Osteocyte (in vitro differentiated cells): Measurements from ENCODE around the gene PHLDB2. TPM values are rescaled to one million over a fixed set of nuclear protein-coding genes. Genes with fewer than 3 reads are reported as not detected.

Experiments used
- DNase-seq: peaks from one replicate; pipeline ENCODE4 v3.0.0; 2021; ENCODE audit warnings: mixed read lengths; ENCODE audit not compliant: unreplicated experiment; ENCODE audit errors: extremely low spot score
- H3K27ac Mint-ChIP-seq: one replicate; pipeline ENCODE4 v1.8.0; 2021; ENCODE audit warnings: mild to moderate bottlenecking, mixed read lengths; ENCODE audit not compliant: unreplicated experiment
- H3K27me3 Mint-ChIP-seq: one replicate; pipeline ENCODE4 v1.8.0; 2021; ENCODE audit warnings: mixed read lengths; ENCODE audit not compliant: unreplicated experiment
- H3K36me3 Mint-ChIP-seq: one replicate; pipeline ENCODE4 v1.8.0; 2021; ENCODE audit warnings: mixed read lengths; ENCODE audit not compliant: unreplicated experiment
- H3K4me1 Mint-ChIP-seq: one replicate; pipeline ENCODE4 v1.8.0; 2021; ENCODE audit warnings: mixed read lengths; ENCODE audit not compliant: unreplicated experiment
- H3K4me3 Mint-ChIP-seq: one replicate; pipeline ENCODE4 v1.8.0; 2021; ENCODE audit warnings: mild to moderate bottlenecking, moderate library complexity, mixed read lengths; ENCODE audit not compliant: unreplicated experiment
- H3K9me3 Mint-ChIP-seq: one replicate; pipeline ENCODE4 v1.8.0; 2021; ENCODE audit warnings: mixed read lengths; ENCODE audit not compliant: unreplicated experiment
- total RNA-seq: library from RNA; stranded (reverse); gene quantifications from 2 replicates; pipeline ENCODE4 v1.2.1, GENCODE V29; 2021
- TF ChIP-seq, protein P1 (sequence below): fragments of 200-600 bp; sonication (generic); IDR thresholded peaks from 2 replicates; pipeline ENCODE4 v1.5.0; 2021; ENCODE audit warnings: antibody characterized with exemption, mild to moderate bottlenecking, moderate library complexity

PHLDB2 gene
- total RNA-seq, 1 donor from 2014 or later, result 134 TPM

DNA sequence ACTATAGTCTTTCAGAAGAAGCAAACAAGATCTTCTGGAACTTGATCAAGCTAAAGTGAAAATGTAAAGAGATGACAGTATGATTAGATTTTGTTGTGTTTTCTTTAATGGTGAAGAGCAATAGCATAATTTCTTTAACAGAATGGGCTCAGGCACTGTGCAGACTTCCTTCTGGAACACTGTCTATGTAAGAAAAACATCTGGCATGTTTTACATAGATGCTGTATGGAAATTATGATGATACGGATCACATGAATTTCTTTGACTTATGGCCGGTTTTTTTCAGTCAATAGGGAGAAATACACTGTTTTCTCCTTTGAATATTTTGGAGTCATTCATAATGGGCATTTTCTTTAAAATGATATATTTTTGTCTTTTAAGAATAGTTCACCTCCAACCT is 42.6 kb downstream of the PHLDB2 start:
- H3K4me3 Mint-ChIP-seq, result no peak overlapping the region
- H3K4me1 Mint-ChIP-seq, result peaks cover 32% of the 10 kb centered on the region
- peaks cover 54% of the 10 kb centered on the region for H3K36me3 Mint-ChIP-seq
- peaks cover 9% of the 10 kb centered on the region for H3K9me3 Mint-ChIP-seq
- TF ChIP-seq, protein P1, sequence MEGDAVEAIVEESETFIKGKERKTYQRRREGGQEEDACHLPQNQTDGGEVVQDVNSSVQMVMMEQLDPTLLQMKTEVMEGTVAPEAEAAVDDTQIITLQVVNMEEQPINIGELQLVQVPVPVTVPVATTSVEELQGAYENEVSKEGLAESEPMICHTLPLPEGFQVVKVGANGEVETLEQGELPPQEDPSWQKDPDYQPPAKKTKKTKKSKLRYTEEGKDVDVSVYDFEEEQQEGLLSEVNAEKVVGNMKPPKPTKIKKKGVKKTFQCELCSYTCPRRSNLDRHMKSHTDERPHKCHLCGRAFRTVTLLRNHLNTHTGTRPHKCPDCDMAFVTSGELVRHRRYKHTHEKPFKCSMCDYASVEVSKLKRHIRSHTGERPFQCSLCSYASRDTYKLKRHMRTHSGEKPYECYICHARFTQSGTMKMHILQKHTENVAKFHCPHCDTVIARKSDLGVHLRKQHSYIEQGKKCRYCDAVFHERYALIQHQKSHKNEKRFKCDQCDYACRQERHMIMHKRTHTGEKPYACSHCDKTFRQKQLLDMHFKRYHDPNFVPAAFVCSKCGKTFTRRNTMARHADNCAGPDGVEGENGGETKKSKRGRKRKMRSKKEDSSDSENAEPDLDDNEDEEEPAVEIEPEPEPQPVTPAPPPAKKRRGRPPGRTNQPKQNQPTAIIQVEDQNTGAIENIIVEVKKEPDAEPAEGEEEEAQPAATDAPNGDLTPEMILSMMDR, result no peak
- DNase-seq, result no peak
- no peaks in the 10 kb centered on the region for H3K27me3 Mint-ChIP-seq
- peak overlapping the region; percentile 48 for H3K27ac Mint-ChIP-seq

DNA sequence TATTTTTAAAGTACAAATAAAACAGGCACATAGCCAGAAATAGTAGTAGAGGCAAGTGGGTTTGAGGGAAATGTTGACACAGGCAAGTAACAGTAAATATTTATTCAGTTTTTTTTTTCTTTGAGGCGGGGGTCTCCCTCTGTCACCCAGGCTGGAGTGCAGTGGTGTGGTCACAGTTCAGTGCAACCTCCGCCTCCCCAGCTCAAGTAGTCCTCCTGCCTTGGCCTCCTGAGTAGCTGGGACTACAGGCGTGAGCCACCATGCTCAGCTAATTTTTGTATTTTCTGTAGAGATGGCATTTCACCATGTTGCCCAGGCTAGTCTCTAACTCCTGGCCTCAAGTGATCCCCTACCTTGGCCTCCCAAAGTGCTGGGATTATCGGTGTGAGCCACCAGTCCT is 43.5 kb downstream of the PHLDB2 start:
- Mint-ChIP-seq H3K27me3 (no peaks in the 10 kb centered on the region), H3K9me3 (peaks cover 9% of the 10 kb centered on the region), H3K4me1 (peaks cover 32% of the 10 kb centered on the region), H3K36me3 (peaks cover 58% of the 10 kb centered on the region), H3K4me3 (no peak overlapping the region), H3K27ac (peak overlapping the region; percentile 63)
- TF ChIP-seq, protein P1, result no peak
- no peak for DNase-seq

DNA sequence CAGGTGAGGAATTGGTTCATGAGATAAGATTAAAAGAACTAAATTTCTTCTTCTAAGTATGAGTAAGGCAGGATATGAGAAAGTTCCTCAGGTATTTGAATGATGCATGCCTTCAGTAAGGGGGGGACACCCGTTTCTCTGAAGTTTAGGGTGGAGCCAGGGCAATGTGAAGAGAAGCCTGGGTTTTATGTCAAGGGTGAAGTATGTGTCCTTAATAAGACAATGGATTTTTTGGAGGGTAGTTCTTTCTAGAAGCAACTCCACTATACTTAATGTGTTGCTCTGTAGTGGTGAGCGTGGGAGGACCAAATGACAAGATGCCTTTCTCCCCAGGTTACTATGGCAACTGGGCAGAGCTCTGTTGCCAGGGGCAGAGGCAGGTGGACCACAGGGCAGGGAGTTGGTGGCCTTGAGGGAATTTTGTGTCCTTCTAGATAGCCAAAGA is 44.0 kb downstream of the PHLDB2 start:
- TF ChIP-seq, protein P1, result no peak
- peak overlapping the region; percentile 63 for H3K27ac Mint-ChIP-seq
- no peak for DNase-seq
- peaks cover 9% of the 10 kb centered on the region for H3K9me3 Mint-ChIP-seq
- H3K27me3 Mint-ChIP-seq, result no peaks in the 10 kb centered on the region
- H3K4me3 Mint-ChIP-seq, result no peak overlapping the region
- H3K36me3 Mint-ChIP-seq, result peaks cover 58% of the 10 kb centered on the region
- peaks cover 32% of the 10 kb centered on the region for H3K4me1 Mint-ChIP-seq

DNA sequence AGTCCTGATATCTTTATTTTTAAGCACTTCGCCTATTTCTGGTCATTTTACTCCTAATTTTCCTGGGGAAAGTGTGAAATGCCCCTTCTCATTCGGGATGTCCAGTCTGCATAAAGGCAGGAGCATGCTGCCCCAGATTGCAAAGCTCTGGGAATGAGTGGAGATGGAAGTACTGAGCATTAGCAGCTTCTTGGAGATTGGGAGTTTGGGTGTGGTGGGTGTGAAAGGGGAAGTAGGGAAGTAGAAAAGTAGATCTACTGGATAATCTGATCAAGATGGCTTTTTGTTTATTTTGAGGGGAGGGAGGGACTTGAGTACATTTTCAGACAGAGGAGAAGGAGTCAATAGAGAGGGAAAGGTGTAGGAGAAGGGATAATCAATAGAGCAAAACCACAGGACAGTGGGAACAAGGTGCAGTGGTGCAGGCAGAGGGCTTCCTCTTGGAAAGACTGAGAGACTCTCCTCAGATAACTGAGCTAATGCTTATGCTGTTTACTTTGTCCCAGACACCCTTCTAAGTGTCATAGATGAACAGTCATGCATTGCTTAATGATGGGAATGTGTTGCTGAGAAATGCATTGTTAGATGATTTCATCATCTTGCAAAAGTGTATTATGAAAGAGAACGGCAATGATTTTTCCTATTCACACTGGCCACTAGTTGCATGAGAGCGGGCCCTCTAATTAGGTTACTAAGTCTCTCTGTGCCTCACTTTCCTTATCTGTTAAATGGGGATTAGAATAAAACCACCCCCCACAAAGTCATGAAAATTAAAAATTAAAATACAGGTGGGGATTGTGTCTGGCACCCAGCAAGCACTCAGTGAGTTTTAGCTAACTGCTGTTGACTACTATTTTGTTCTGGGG is 45.5 kb downstream of the PHLDB2 start:
- Mint-ChIP-seq H3K36me3 (peaks cover 58% of the 10 kb centered on the region), H3K27me3 (no peaks in the 10 kb centered on the region), H3K4me3 (no peak overlapping the region), H3K27ac (peak overlapping the region; percentile 89), H3K4me1 (peaks cover 33% of the 10 kb centered on the region), H3K9me3 (peaks cover 4% of the 10 kb centered on the region)
- no peak for DNase-seq
- TF ChIP-seq, protein P1, result no peak

DNA sequence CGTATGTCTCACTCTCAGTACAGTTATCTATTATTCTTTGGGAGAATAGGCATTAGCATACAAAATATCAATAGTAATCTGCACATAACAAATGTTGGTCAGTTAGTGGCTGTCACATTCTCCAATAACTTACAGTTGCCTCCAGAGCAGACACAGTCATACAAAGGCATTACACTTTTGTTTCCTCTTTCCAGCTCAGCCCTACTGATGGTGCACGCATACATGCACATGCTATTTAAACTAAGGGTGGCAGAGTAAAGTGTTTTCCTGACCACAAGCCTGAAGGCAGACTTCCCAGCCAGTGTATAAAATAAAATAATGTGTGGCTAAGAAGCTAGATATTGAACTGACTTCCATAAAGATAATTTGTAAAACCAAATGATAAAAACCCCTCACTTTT is 47.6 kb downstream of the PHLDB2 start:
- H3K27me3 Mint-ChIP-seq, result no peaks in the 10 kb centered on the region
- DNase-seq, result no peak
- peak overlapping the region; percentile 0 for H3K27ac Mint-ChIP-seq
- H3K4me1 Mint-ChIP-seq, result peaks cover 48% of the 10 kb centered on the region
- H3K9me3 Mint-ChIP-seq, result no peaks in the 10 kb centered on the region
- no peak overlapping the region for H3K4me3 Mint-ChIP-seq
- TF ChIP-seq, protein P1, result no peak
- peaks cover 49% of the 10 kb centered on the region for H3K36me3 Mint-ChIP-seq
